ENCODE measurements around the gene TTLL6.
A peak's percentile ranks its signal among the peaks of the same experiment; 100 is the strongest.
"Not testable (repeated sequence)": the region's sequence is repeated elsewhere in the genome, so short reads cannot be mapped to it uniquely, and the experiment has no call there.

The TTLL6 gene

GRCh38 chr17:48814504-48814903 lies 2.5 kb downstream of the TTLL6 start:
- peak; percentile 32 for DNase-seq

GRCh38 chr17:48812001-48812400 lies 5.0 kb downstream of the TTLL6 start:
- DNase-seq = no peak

GRCh38 chr17:48809182-48809581 lies 7.8 kb downstream of the TTLL6 start:
- DNase-seq = no peak

GRCh38 chr17:48804936-48805411 lies 12.1 kb downstream of the TTLL6 start:
- DNase-seq = peak; percentile 43

- no peak for DNase-seq
These were observed 16.3 kb downstream of the TTLL6 start for GRCh38 chr17:48800626-48801217.

GRCh38 chr17:48799069-48799723 lies 17.8 kb downstream of the TTLL6 start:
- no peak for DNase-seq

GRCh38 chr17:48796163-48796522 lies 20.9 kb downstream of the TTLL6 start:
- DNase-seq = not testable (repeated sequence)

- DNase-seq = no peak
These were observed 21.4 kb downstream of the TTLL6 start for GRCh38 chr17:48795444-48796162.

- no peak for DNase-seq
These were observed 24.8 kb downstream of the TTLL6 start for GRCh38 chr17:48792033-48792798.

- no peak for DNase-seq
These were observed 25.6 kb downstream of the TTLL6 start for GRCh38 chr17:48791128-48792032.

- no peak for DNase-seq
These were observed 26.4 kb downstream of the TTLL6 start for GRCh38 chr17:48790607-48791127.

GRCh38 chr17:48787828-48788227 lies 29.2 kb downstream of the TTLL6 start:
- DNase-seq = no peak

- DNase-seq = no peak
These were observed 37.6 kb downstream of the TTLL6 start for GRCh38 chr17:48779421-48779820.

- no peak for DNase-seq
These were observed 40.4 kb downstream of the TTLL6 start for GRCh38 chr17:48776602-48777001.

GRCh38 chr17:48773245-48773644 lies 43.8 kb downstream of the TTLL6 start:
- DNase-seq = no peak

GRCh38 chr17:48770954-48771353 lies 46.1 kb downstream of the TTLL6 start:
- no peak for DNase-seq

- no peak for DNase-seq
These were observed 47.9 kb downstream of the TTLL6 start for GRCh38 chr17:48769009-48769675.

GRCh38 chr17:48767263-48767774 lies 49.7 kb downstream of the TTLL6 start:
- no peak for DNase-seq

- no peak for DNase-seq
These were observed 55.9 kb downstream of the TTLL6 start for GRCh38 chr17:48761114-48761513.

- DNase-seq = no peak
These were observed 56.6 kb downstream of the TTLL6 start for GRCh38 chr17:48760411-48760810.

- DNase-seq = no peak
These were observed 57.7 kb downstream of the TTLL6 start for GRCh38 chr17:48759288-48759687.

All from effector CD4-positive, alpha-beta T cell (primary cell).